SK-N-SH treated with all-trans-retinoic acid at 6 μM for 48 hours (cell line): Measurements from ENCODE around the gene CACTIN.

Source experiments
- ARNTL ChIP-seq: fragments of 450-650 bp; formaldehyde crosslinking; IDR thresholded peaks from 2 replicates; pipeline ENCODE4 v1.5.0; 2020; ENCODE audit warnings: low read depth, mild to moderate bottlenecking, moderate library complexity, borderline replicate concordance
- POU6F1 ChIP-seq: fragments of 250-450 bp; sonication (Bioruptor Pico); IDR thresholded peaks from 2 replicates; pipeline ENCODE4 v1.8.0; 2021; ENCODE audit warnings: low read depth, mild to moderate bottlenecking, moderate library complexity, borderline replicate concordance
- SNAI2 ChIP-seq: fragments of 250-450 bp; sonication (Bioruptor Pico); IDR thresholded peaks from 2 replicates; pipeline ENCODE4 v1.5.0; 2020; ENCODE audit warnings: mild to moderate bottlenecking, moderate library complexity
- TOX ChIP-seq: fragments of 250-450 bp; sonication (Bioruptor Pico); IDR thresholded peaks from 2 replicates; pipeline ENCODE4 v1.8.0; 2021; ENCODE audit warnings: mild to moderate bottlenecking, moderate library complexity, borderline replicate concordance
- ZC3H10 ChIP-seq: fragments of 250-450 bp; sonication (Bioruptor Pico); IDR thresholded peaks from 2 replicates; pipeline ENCODE4 v1.5.1; 2021; ENCODE audit warnings: mild to moderate bottlenecking, moderate library complexity

- TF ChIP-seq ZC3H10 (CRISPR knock-in tag), result no peak
- no peak for TF ChIP-seq TOX (CRISPR knock-in tag)
- TF ChIP-seq POU6F1 (CRISPR knock-in tag), result no peak
- TF ChIP-seq SNAI2, result no peak
- TF ChIP-seq ARNTL, result no peak
Observed at GRCh38 chr19:3636506-3636905, 9.9 kb upstream of the CACTIN start.
